Stimulated activated CD4-positive, alpha-beta T cell treated with anti-CD3 and anti-CD28 coated beads, Interleukin-2, amount 100 ng/mL, for 48 hours (primary cell): Measurements from ENCODE around the gene STK39.

Experiments
- DNase-seq, 2 donors: peaks; one replicate each; pipeline ENCODE4 v3.0.0-alpha.2; 2020

Gene STK39

DNA sequence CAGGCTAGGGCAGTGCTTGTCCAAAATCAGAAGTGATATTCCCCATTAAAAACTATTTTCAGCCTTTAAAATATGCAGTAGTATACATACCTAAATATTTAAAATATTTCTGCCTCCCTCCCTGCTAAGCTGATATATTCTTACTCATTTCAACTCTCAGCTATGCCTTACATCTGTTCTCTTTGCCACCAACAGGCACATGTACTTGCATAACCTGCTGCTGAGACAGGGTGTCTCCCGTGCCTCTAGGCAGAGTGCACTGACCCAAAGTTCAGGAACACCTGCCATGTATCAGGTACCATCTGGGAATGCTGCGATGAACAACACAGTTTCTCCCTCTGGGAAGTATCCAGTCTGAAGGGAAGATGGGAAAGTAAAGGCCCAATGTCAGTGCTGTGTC lies 91.7 kb downstream of the STK39 start:
- no peak for DNase-seq

GRCh38 chr2:168155046-168155445 lies 92.3 kb downstream of the STK39 start:
- no peak for DNase-seq

- no peak for DNase-seq
Measured at GRCh38 chr2:168152902-168153530, 94.4 kb downstream of the STK39 start.

DNA sequence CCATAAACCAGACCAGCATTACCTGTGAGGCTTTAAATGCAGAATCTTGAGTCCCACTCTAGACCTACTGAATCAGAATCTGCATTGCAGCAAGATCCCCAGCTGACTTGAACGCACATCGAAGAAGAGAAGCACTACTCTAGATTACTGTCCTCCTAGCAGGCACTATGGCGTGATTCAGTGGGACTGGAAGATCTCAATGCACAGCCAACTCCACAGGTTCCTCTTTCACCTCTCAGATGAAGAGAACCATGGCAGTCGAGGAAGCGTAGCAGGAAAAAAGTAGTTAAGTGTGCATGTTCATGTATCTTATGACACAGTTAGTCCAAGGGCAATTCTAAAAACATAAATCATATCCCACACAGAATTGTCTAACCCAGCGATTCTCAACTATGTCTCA lies 97.4 kb downstream of the STK39 start:
- DNase-seq, result no peak

DNA sequence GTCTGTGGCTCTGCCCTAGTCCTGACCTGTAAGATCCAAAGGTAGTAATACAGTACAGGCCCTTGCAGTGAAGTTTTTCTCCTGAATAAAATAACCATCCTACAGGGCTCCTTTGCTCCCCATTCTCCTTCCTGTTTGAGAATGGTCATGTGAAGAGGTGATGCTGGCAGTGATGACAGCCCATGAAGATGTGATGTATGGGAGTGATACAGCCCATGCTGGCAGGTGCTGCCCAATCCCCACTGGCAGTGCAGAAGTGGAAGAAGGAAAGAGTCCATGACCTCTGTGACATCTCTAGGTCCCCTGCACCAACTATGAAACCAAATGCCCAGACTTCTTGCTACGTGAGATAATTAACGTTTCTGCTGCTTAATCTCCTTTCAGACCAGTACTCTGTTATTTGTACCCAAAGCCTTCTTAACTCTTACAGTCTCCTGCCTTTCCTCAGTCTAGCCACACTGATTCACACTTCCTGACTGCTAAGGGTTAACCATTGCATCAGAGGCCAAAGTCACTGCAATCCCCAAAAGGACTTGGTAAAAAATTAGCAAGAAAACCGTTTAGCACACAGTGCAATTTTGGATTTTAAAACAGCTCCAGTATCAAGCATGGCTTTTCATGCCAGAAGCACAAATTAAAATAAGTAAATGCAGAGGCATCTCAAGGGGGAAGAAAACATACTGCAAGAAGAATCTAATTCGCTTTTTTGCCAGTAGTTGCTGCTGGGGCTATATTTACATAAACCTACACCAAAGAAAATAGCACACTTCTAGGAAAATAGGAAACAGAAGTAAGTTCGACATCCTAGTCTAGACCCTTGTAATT lies 98.0 kb downstream of the STK39 start:
- no peak for DNase-seq

- no peak for DNase-seq
Measured at GRCh38 chr2:168147830-168148794, 99.3 kb downstream of the STK39 start.

GRCh38 chr2:168146892-168147810 lies 100.2 kb downstream of the STK39 start:
- DNase-seq, result no peak

DNA sequence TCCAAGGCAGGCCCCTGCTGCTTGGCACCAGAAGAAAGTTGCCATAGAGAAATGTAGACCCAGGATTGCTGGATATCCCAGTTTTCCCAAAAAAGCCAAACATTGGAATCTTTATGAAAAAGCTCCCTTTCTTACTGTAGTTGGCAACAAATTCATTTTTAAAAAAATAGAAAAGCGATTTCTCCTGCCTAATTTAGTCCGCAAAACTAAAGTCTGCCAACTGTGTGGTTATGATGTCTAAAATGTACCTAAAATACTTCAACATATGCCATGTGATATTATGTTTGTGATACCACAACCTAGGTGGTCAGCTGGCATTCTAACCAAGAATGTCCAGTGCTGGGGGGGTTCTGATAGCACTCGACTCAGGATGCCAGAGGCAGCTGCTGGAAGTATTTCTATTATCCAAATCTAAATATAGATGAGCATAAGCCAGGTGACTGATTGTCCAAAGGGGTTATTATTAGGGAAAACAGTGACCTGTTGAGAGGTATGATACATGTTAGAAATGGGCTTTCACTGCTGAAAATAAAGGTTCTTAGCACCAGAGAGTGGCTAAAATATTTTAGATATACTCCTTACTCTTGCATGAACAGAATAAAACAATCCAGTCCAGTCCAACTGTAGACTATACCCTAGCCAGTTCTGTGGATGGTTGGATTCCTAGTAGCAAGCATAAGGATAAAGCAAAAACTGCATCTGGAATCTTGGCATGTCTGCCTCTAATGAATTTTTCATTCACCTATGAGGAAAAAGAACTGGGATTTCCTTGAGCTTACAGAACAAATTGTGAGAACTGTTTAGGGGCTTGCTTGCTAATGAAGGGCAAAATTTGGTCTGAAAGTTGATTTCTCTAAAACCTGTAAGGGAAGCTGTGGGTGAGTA lies 101.7 kb downstream of the STK39 start:
- DNase-seq, result no peak

- no peak for DNase-seq
Measured at GRCh38 chr2:168145011-168145410, 102.4 kb downstream of the STK39 start.

- no peak for DNase-seq
Measured at GRCh38 chr2:168143813-168144212, 103.6 kb downstream of the STK39 start.

DNA sequence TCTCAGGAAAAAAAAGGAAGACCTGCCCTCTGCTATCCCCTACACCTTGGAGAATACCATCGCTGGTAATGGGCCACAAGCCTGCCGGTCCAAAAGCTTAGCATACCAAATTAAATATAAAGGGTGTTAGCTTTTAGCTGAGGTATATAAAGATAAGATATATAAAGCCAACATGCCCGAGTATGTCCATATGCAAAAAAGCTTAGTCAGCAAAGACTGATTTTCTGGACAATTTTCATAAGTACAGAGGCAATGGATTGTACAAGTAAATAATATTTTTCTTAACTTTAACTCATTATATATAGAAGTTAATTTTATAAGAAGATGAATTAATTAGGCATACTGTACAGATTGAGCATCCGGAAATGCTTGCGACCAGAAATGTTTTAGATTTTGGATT lies 106.5 kb downstream of the STK39 start:
- DNase-seq, result no peak

- no peak for DNase-seq
Measured at GRCh38 chr2:168139852-168140251, 107.5 kb downstream of the STK39 start.

DNA sequence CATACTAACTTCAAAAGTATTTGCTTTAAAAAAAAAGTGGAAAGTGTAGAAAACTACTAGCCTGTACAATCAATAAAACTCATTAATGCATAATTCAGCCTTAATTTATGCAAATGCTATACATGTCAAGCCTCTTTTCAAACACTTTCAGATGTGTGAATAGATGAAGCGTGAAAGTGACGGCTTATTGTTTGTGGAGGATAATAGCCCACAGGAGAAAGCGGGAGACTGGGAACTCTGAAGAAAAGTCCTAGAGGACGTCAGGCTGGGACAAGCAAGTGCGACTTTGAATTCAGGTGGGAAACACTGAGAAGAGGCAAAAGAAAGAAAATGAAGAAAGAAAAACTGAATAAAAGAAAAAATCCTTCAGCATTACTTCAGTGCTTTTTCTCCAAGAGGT lies 108.5 kb downstream of the STK39 start:
- no peak for DNase-seq

GRCh38 chr2:168138374-168138773 lies 109.0 kb downstream of the STK39 start:
- no peak for DNase-seq

DNA sequence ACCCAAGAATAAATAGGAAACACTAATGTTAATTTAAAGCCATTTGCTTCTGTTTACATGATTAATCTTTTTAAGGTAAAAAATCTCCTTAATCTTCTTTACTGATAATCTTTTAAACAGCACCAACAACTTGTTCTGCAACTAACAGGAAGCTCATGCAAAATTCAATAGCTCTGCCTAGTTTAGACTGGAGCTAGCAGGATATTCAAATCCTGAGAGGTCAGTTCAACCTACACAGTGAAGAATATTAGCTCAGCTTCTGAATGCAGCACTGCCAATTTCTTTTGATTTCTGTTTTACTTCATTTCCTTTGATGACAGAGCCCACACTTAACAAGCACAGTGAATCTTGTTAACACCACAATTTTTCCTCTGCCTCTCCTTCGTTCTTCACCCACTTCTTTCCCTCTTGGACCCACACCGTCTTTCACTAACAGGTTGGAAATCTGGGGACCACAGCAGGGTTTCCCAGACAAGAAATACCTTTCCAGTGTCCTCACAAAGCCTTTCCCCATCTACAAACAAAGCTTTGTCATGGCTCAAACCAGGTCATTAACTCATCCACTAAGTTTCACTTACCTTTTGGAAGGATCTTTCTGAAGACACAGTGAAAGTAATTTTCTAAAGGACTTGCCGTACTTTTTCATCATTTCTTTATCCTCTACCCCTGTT lies 109.8 kb downstream of the STK39 start:
- DNase-seq, result no peak

DNA sequence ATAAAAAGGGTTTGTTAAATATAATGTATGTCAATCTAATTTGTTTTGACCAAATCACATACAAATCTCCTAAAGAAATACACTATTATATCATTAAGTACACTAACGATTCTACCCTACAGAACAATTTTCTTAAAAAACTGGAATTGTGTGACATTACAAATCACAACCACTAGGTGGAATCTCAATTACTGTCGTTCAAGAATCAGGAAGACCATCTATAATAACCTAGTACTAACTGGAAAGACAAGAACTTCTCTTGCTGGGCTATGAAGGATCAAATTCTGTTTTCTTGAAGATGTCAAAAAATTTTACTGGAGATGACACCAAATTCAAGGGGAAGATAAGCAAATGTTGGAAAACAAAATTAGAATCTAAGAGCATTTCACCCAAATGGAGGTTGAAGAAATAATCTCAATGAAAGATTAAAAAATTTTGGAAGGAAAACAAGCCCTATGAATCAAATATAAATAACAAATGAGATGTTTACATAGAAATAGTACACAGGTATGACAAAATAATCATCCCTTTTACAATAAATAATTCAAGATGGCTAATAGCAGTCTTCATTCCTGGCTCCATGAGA lies 110.9 kb downstream of the STK39 start:
- no peak for DNase-seq

GRCh38 chr2:168135630-168136029 lies 111.8 kb downstream of the STK39 start:
- DNase-seq, result no peak

GRCh38 chr2:168135121-168135520 lies 112.3 kb downstream of the STK39 start:
- DNase-seq, result no peak

- DNase-seq, result no peak
Measured at GRCh38 chr2:168134485-168134884, 112.9 kb downstream of the STK39 start.

GRCh38 chr2:168132389-168132788 lies 115.0 kb downstream of the STK39 start:
- no peak for DNase-seq
